GM12878 (cell line): ENCODE measurements around the gene CAST. TPM values are rescaled to one million over a fixed set of nuclear protein-coding genes. Genes with fewer than 3 reads are reported as not detected.

Experiments used
- ATAC-seq: fragments of 200-7000 bp; cut with Tn5 transposase; 3 replicates; pipeline ENCODE4 v1.9.1; 2020; ENCODE audit warnings: mild to moderate bottlenecking, moderate library complexity
- BruUV-seq: library from RNA; stranded (reverse); fragments of 400-500 nt; replicated peaks from 2 replicates; lab custom pipeline; 2021; lab: Mats Ljungman, UMichigan
- CTCF ChIA-PET: fragments of 300-600 bp; sonication (Branson Sonifier 250); formaldehyde crosslinking; extraction: SDS; loops from one replicate; lab custom pipeline; 2021; ENCODE audit warnings: inconsistent platforms; lab: Yijun Ruan, JAX
- POLR2A ChIA-PET: fragments of 350-600 bp; formaldehyde crosslinking; extraction: SDS; loops from one replicate; lab custom pipeline; 2021; ENCODE audit warnings: inconsistent platforms; lab: Charles Lee
- RAD21 ChIA-PET: fragments of 300-600 bp; sonication (Branson Sonifier 250); formaldehyde crosslinking; loops from one replicate; lab custom pipeline; 2023; ENCODE audit warnings: antibody characterized with exemption; ENCODE audit not compliant: unreplicated experiment; lab: Charles Lee
- SMC1A ChIA-PET: fragments of 300-600 bp; sonication (Branson Sonifier 250); formaldehyde crosslinking; loops from one replicate; lab custom pipeline; 2023; ENCODE audit not compliant: unreplicated experiment, uncharacterized antibody; lab: Charles Lee
- DNase-seq: peaks from one replicate; pipeline ENCODE4 v3.0.0-alpha.2; 2011; ENCODE audit warnings: low read depth, low spot score
- FAIRE-seq: peaks from 3 replicates; lab custom pipeline; 2011; peaks lifted over from hg19 to GRCh38; lab: Jason Lieb, UNC
- H2AFZ ChIP-seq: 2 replicates; pipeline ENCODE4 v1.6.0; 2011; ENCODE audit warnings: low read depth, low read length, control low read depth; ENCODE audit not compliant: control insufficient read depth
- H3K27ac ChIP-seq: 2 replicates; pipeline ENCODE4 v1.5.1; 2011; ENCODE audit warnings: control low read depth; ENCODE audit not compliant: control insufficient read depth, insufficient read depth
- H3K27me3 ChIP-seq, 2 experiments: replicated peaks in 1 of 2; 2 replicates each; pipeline versions ENCODE4 v1.6.0 to v1.6.1; 2011; ENCODE audit warnings: low read length in 1 of 2; ENCODE audit not compliant: control insufficient read depth in 2 of 2, insufficient read depth in 2 of 2
- H3K36me3 ChIP-seq, 2 experiments: 2 replicates each; pipeline ENCODE4 v1.5.1; 2011; ENCODE audit warnings: low read length in 1 of 2; ENCODE audit not compliant: control insufficient read depth in 2 of 2, insufficient read depth in 2 of 2
- H3K4me1 ChIP-seq: 2 replicates; pipeline ENCODE4 v1.6.1; 2011; ENCODE audit warnings: mild to moderate bottlenecking, low read length, moderate library complexity, mixed read lengths; ENCODE audit not compliant: control insufficient read depth, insufficient read depth
- H3K4me2 ChIP-seq: 2 replicates; pipeline ENCODE4 v1.6.0; 2011; ENCODE audit warnings: control low read depth; ENCODE audit not compliant: control insufficient read depth, insufficient read depth
- H3K4me3 ChIP-seq: fragments of 200-600 bp; sonication (generic); 2 replicates; pipeline ENCODE4 v1.5.1; 2016
- H3K79me2 ChIP-seq: 2 replicates; pipeline ENCODE4 v1.6.0; 2011; ENCODE audit warnings: low read length; ENCODE audit not compliant: control insufficient read depth, insufficient read depth
- H3K9ac ChIP-seq: 2 replicates; pipeline ENCODE4 v1.8.0; 2011; ENCODE audit warnings: low read length, control low read depth, mixed read lengths; ENCODE audit not compliant: control insufficient read depth, insufficient read depth
- H3K9me3 ChIP-seq: replicated peaks from 3 replicates; pipeline ENCODE4 v1.5.1; 2011; ENCODE audit warnings: mild to moderate bottlenecking, low read length; ENCODE audit not compliant: control insufficient read depth, insufficient read depth
- H4K20me1 ChIP-seq: 2 replicates; pipeline ENCODE4 v1.6.0; 2011; ENCODE audit not compliant: control insufficient read depth, insufficient read depth
- ATF2 ChIP-seq: IDR thresholded peaks from 2 replicates; pipeline ENCODE4 v1.6.1; 2012; ENCODE audit warnings: low read length, inconsistent platforms
- DPF2 ChIP-seq: fragments of 450-650 bp; IDR thresholded peaks from 2 replicates; pipeline ENCODE4 v1.6.1; 2017; ENCODE audit warnings: mild to moderate bottlenecking
- POU2F2 ChIP-seq: IDR thresholded peaks from 3 replicates; pipeline ENCODE4 v1.6.1; 2011; ENCODE audit warnings: low read depth, mild to moderate bottlenecking, low read length, borderline replicate concordance
- RBBP5 ChIP-seq: fragments of 200-600 bp; sonication (generic); conservative IDR thresholded peaks from 2 replicates; pipeline ENCODE4 v1.6.1; 2016
- REST ChIP-seq: IDR thresholded peaks from 2 replicates; pipeline ENCODE4 v1.6.1; 2012; ENCODE audit warnings: mild to moderate bottlenecking, low read depth, low read length
- RFX5 ChIP-seq: IDR thresholded peaks from 2 replicates; pipeline ENCODE4 v1.6.1; 2011; ENCODE audit warnings: low read depth, low read length, improper control_type of control experiment
- SMAD5 ChIP-seq: IDR thresholded peaks from 2 replicates; pipeline ENCODE4 v1.6.1; 2016; ENCODE audit warnings: antibody characterized with exemption, low read depth
- SRF ChIP-seq, 2 experiments: IDR thresholded peaks; 2 replicates each; pipeline ENCODE4 v1.6.1; 2011; ENCODE audit warnings: low read depth in 2 of 2, low read length in 2 of 2, mild to moderate bottlenecking in 1 of 2, moderate library complexity in 1 of 2
- ZNF384 ChIP-seq: IDR thresholded peaks from 2 replicates; pipeline ENCODE4 v1.6.1; 2012; ENCODE audit warnings: low read depth, mild to moderate bottlenecking, low read length, improper control_type of control experiment, borderline replicate concordance
- WGBS: methylation state at CpG from one replicate; pipeline ENCODE4 v1.1.6; 2016; ENCODE audit warnings: low lambda C conversion rate; ENCODE audit not compliant: insufficient replicate concordance, insufficient coverage; ENCODE audit errors: missing lambda C conversion rate; 5-methylcytosine and 5-hydroxymethylcytosine counted together
- in situ Hi-C: fragments of 300-500 bp; cut with MboI; formaldehyde crosslinking; loops from 9 replicates; pipeline ENCODE4 v1.14.3; 2018; ENCODE audit warnings: mixed read lengths
- intact Hi-C: fragments of 100-400 bp; cut with micrococcal nuclease; formaldehyde crosslinking; loops from one replicate; pipeline ENCODE4 v1.14.2; 2022; ENCODE audit not compliant: unreplicated experiment
- polyA plus RNA-seq, 11 experiments: library from polyadenylated mRNA; depleted of rRNA in 4 of 11; unstranded in 6 of 11; stranded (reverse) in 5 of 11; fragments of >200 nt; fragmentation: Nextera tagmentation in 4 of 11; fragmentation: Illumina TruSeq in 1 of 11; extraction: Ambion mirVana in 4 of 11; extraction: Trizol in 1 of 11; gene quantifications; 1 replicate in 1 of 11; 2 replicates in 10 of 11; pipeline versions ENCODE4 v1.2.1 to v1.2.3, GENCODE V29; 2011 to 2016; ENCODE audit warnings: inconsistent platforms in 2 of 11, missing spikeins in 2 of 11, low read depth in 1 of 11
- total RNA-seq, 4 experiments: library from RNA; depleted of rRNA in 3 of 4; stranded (reverse); fragments of >200 nt in 3 of 4; fragmentation: Illumina TruSeq in 1 of 4; extraction: Trizol in 1 of 4; gene quantifications; 2 replicates each; pipeline versions ENCODE4 v1.2.1 to v1.2.3, GENCODE V29; 2013 to 2021
- TF ChIP-seq, protein P1 (sequence below): fragments of 150-350 bp; IDR thresholded peaks from 2 replicates; pipeline ENCODE4 v1.6.1; 2014; ENCODE audit warnings: mild to moderate bottlenecking, low read depth, low read length

The CAST gene
- total and polyA plus RNA-seq, 10 of the 15 experiments (the other 5 are each of a cell fraction or from before 2014, with no cell fraction given): 31.7 to 140 (median 68.5) TPM

DNA sequence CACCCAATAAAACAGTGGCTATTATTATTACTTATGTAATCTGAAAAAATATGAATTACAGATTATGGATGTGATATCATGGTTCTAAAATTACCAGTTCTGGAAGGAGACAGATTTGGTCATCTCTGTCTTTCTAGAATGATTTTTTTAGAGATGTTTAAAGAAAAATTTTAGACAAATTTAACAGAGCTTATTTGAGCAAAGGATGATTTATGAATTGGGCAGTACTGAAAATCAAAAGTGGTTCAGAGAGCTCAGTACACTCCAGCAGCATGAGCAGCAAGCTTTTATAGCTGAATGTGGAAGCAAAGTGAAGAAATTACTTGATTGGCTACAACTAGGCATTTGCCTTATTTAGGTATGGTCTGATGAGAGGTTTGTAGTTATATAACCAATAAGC lies 11.0 kb downstream of the CAST start:
- FAIRE-seq (no peak), DNase-seq (no peak), ATAC-seq (no peak)
- ChIA-PET POLR2A (no interaction called here), SMC1A (interaction anchor here (0.6 to 2.2 kb wide), 2 partner anchors 14 to 1025 kb away, joined by 3 to 8 read pairs; no protein-coding TSS in a partner anchor), CTCF (interaction anchor here (1.5 to 3.0 kb wide), 3 partner anchors 14 to 488 kb away, joined by 4 to 9 read pairs (median 7); no protein-coding TSS in a partner anchor), RAD21 (interaction anchor here (1.3 to 2.0 kb wide), 2 partner anchors 18 to 59 kb away, joined by 3 to 6 read pairs; no protein-coding TSS in a partner anchor)
- TF ChIP-seq SRF (IDR thresholded peaks at IDR 0.05; ENCODE audit: low read depth in 2 of 2, low read length in 2 of 2): 0 out of 4 replicates have a peak, but pooled peaks of 1 of the 2 experiments have one; percentile 13
- TF ChIP-seq, protein P1, sequence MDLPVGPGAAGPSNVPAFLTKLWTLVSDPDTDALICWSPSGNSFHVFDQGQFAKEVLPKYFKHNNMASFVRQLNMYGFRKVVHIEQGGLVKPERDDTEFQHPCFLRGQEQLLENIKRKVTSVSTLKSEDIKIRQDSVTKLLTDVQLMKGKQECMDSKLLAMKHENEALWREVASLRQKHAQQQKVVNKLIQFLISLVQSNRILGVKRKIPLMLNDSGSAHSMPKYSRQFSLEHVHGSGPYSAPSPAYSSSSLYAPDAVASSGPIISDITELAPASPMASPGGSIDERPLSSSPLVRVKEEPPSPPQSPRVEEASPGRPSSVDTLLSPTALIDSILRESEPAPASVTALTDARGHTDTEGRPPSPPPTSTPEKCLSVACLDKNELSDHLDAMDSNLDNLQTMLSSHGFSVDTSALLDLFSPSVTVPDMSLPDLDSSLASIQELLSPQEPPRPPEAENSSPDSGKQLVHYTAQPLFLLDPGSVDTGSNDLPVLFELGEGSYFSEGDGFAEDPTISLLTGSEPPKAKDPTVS: no peak
- in situ Hi-C loops: no loop called here
- no peaks in the 10 kb centered on the region for H3K36me3 ChIP-seq
- H4K20me1 ChIP-seq: no peaks in the 10 kb centered on the region
- intact Hi-C loops: no loop called here
- H3K4me1 ChIP-seq: no peaks in the 10 kb centered on the region
- no TSS peak for BruUV-seq
- no peak overlapping the region for H3K9ac ChIP-seq
- no peak overlapping the region for H3K4me2 ChIP-seq
- no peak overlapping the region for H2AFZ ChIP-seq
- no peaks in the 10 kb centered on the region for H3K27me3 ChIP-seq
- H3K9me3 ChIP-seq: no peaks in the 10 kb centered on the region
- H3K27ac ChIP-seq: no peak overlapping the region
- H3K79me2 ChIP-seq: no peaks in the 10 kb centered on the region
- H3K4me3 ChIP-seq: no peak overlapping the region

- in situ Hi-C loops: no loop called here
- Histone ChIP-seq H3K4me1 (peaks cover 7% of the 10 kb centered on the region; the same call in 1 of the 2 replicates), H3K36me3 (no peaks in the 10 kb centered on the region), H4K20me1 (no peaks in the 10 kb centered on the region), H3K27ac (no peak overlapping the region), H3K9ac (no peak overlapping the region), H3K9me3 (no peaks in the 10 kb centered on the region), H3K79me2 (no peaks in the 10 kb centered on the region), H3K4me2 (no peak overlapping the region), H3K4me3 (no peak overlapping the region), H3K27me3 (no peaks in the 10 kb centered on the region), H2AFZ (no peak overlapping the region)
- no TSS peak for BruUV-seq
- ChIA-PET SMC1A (no interaction called here), POLR2A (no interaction called here), RAD21 (no interaction called here), CTCF (no interaction called here)
- intact Hi-C loops: no loop called here
- FAIRE-seq (no peak), ATAC-seq (no peak), DNase-seq (no peak)
- WGBS: 100% methylated on average over 1 of the region's 1 CpG
- no peak for TF ChIP-seq RFX5
- TF ChIP-seq SMAD5: no peak
- no peak for TF ChIP-seq ATF2
- TF ChIP-seq RBBP5: no peak
- no peak for TF ChIP-seq DPF2
- no peak for TF ChIP-seq POU2F2
- no peak for TF ChIP-seq ZNF384
- no peak for TF ChIP-seq REST
These were observed 13.7 kb downstream of the CAST start for GRCh38 chr5:96675882-96676281.
